ENCODE results near the gene FNIP2.
"Not testable (repeated sequence)": the region's sequence is repeated elsewhere in the genome, so short reads cannot be mapped to it uniquely, and the experiment has no call there.

DNA sequence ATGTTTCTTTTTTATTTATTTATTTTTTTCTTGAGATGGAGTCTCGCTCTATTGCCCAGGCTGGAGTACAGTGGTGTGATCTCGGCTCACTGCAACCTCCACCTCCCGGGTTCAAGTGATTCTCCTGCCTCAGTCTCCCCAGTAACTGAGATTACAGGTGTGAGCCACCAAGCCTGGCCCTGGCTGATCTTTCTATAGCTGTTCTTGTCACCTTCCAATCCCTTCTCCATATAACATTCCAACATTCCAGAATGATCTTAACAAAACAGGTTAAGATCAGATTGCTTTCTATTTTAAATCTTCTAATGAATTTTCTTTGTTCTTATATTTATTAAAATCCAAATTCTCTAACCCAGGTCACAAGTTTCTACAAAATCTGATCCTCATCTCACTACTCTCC is 188.1 kb downstream of the FNIP2 start:
- TF ChIP-seq POLR2A (IDR thresholded peaks at IDR 0.05): not testable (repeated sequence)
- TF ChIP-seq, protein P1, sequence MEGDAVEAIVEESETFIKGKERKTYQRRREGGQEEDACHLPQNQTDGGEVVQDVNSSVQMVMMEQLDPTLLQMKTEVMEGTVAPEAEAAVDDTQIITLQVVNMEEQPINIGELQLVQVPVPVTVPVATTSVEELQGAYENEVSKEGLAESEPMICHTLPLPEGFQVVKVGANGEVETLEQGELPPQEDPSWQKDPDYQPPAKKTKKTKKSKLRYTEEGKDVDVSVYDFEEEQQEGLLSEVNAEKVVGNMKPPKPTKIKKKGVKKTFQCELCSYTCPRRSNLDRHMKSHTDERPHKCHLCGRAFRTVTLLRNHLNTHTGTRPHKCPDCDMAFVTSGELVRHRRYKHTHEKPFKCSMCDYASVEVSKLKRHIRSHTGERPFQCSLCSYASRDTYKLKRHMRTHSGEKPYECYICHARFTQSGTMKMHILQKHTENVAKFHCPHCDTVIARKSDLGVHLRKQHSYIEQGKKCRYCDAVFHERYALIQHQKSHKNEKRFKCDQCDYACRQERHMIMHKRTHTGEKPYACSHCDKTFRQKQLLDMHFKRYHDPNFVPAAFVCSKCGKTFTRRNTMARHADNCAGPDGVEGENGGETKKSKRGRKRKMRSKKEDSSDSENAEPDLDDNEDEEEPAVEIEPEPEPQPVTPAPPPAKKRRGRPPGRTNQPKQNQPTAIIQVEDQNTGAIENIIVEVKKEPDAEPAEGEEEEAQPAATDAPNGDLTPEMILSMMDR (IDR thresholded peaks at IDR 0.05): not testable (repeated sequence)
